H1 (cell line): ENCODE measurements around the gene KRT9. TPM values are rescaled to one million over a fixed set of nuclear protein-coding genes. Genes with fewer than 3 reads are reported as not detected.

Experiments used
- CTCF ChIA-PET: fragments of 300-600 bp; sonication (Branson Sonifier 250); formaldehyde crosslinking; loops from one replicate; lab custom pipeline; 2021; ENCODE audit not compliant: partially characterized antibody; lab: Charles Lee
- POLR2A ChIA-PET: fragments of 300-600 bp; sonication (Branson Sonifier 250); formaldehyde crosslinking; loops from one replicate; lab custom pipeline; 2021; ENCODE audit warnings: inconsistent platforms; ENCODE audit not compliant: partially characterized antibody; lab: Charles Lee
- DNase-seq, 2 experiments: peaks; one replicate each; pipeline versions ENCODE4 v3.0.0 to v3.0.0-alpha.2; 2010 to 2022; ENCODE audit warnings: low spot score in 2 of 2, low read depth in 1 of 2, mixed read lengths in 1 of 2
- FAIRE-seq: peaks from 2 replicates; lab custom pipeline; 2011; peaks lifted over from hg19 to GRCh38; lab: Jason Lieb, UNC
- H2AFZ ChIP-seq: 2 replicates; pipeline ENCODE4 v1.8.1; 2012; ENCODE audit warnings: low read length, inconsistent platforms
- H2AK5ac ChIP-seq: 2 replicates; pipeline ENCODE4 v1.6.1; 2013; ENCODE audit warnings: low read depth, low read length
- H2BK120ac ChIP-seq: replicated peaks from 2 replicates; pipeline ENCODE3; 2013; ENCODE audit warnings: low read depth, low read length, inconsistent platforms
- H2BK12ac ChIP-seq: 2 replicates; pipeline ENCODE4 v1.6.1; 2013; ENCODE audit warnings: low read depth, low read length
- H2BK15ac ChIP-seq: 2 replicates; pipeline ENCODE4 v1.6.1; 2013; ENCODE audit warnings: low read length
- H2BK20ac ChIP-seq: 2 replicates; pipeline ENCODE4 v1.6.1; 2013; ENCODE audit warnings: low read length
- H2BK5ac ChIP-seq: 2 replicates; pipeline ENCODE4 v1.6.1; 2013; ENCODE audit warnings: low read depth, low read length
- H3K14ac ChIP-seq: 2 replicates; pipeline ENCODE4 v1.6.1; 2013; ENCODE audit warnings: inconsistent platforms; ENCODE audit not compliant: insufficient read length
- H3K18ac ChIP-seq: 2 replicates; pipeline ENCODE4 v1.6.1; 2013; ENCODE audit warnings: low read length; ENCODE audit errors: extremely low read depth
- H3K23ac ChIP-seq: 2 replicates; pipeline ENCODE4 v1.6.1; 2013; ENCODE audit warnings: inconsistent platforms; ENCODE audit not compliant: insufficient read length
- H3K23me2 ChIP-seq: 2 replicates; pipeline ENCODE4 v1.6.1; 2013; ENCODE audit warnings: low read depth, low read length
- H3K27ac ChIP-seq: 2 replicates; pipeline ENCODE4 v1.6.1; 2011; ENCODE audit warnings: low read depth, low read length, inconsistent platforms
- H3K27me3 ChIP-seq, 4 experiments: replicated peaks in 1 of 4; 1 replicate in 1 of 4; 2 replicates in 3 of 4; pipeline versions ENCODE4 v1.6.1 to v1.8.1; 2011 to 2013; ENCODE audit warnings: low read length in 3 of 4, mild to moderate bottlenecking in 3 of 4, inconsistent platforms in 2 of 4, mixed read lengths in 2 of 4, moderate library complexity in 1 of 4; ENCODE audit not compliant: control insufficient read depth in 3 of 4, insufficient read depth in 3 of 4; ENCODE audit errors: extremely low read depth in 1 of 4
- H3K36me3 ChIP-seq, 4 experiments: 2 replicates each; pipeline versions ENCODE4 v1.6.1 to v1.8.1; 2011 to 2013; ENCODE audit warnings: mild to moderate bottlenecking in 4 of 4, low read length in 3 of 4, moderate library complexity in 2 of 4, control low read depth in 1 of 4, inconsistent platforms in 1 of 4; ENCODE audit not compliant: insufficient read depth in 4 of 4, control insufficient read depth in 2 of 4
- H3K4ac ChIP-seq: replicated peaks from 2 replicates; pipeline ENCODE3; 2013; ENCODE audit warnings: low read length, low read depth, mixed read lengths, inconsistent platforms; ENCODE audit not compliant: insufficient read length
- H3K4me1 ChIP-seq, 4 experiments: replicated peaks in 1 of 4; 1 replicate in 1 of 4; 2 replicates in 3 of 4; pipeline versions ENCODE4 v1.6.1 to v1.8.1; 2011 to 2013; ENCODE audit warnings: low read length in 3 of 4, inconsistent platforms in 2 of 4, mixed read lengths in 1 of 4; ENCODE audit not compliant: insufficient read depth in 4 of 4, control insufficient read depth in 3 of 4
- H3K4me2 ChIP-seq, 2 experiments: 2 replicates each; pipeline versions ENCODE4 v1.6.1 to v1.8.1; 2011 to 2013; ENCODE audit warnings: low read depth in 2 of 2, low read length in 2 of 2, control low read depth in 1 of 2, inconsistent platforms in 1 of 2, mild to moderate bottlenecking in 1 of 2; ENCODE audit not compliant: insufficient read depth in 1 of 2
- H3K4me3 ChIP-seq, 4 experiments: fragments of 200-600, 300-600 bp in 1 of 4; sonication (generic), shearing (Covaris generic), sonication (Bioruptor Twin) in 1 of 4; 2 replicates each; pipeline versions ENCODE4 v1.5.1 to v1.8.1; 2011 to 2016; ENCODE audit warnings: low read length in 4 of 4, low read depth in 3 of 4, control low read depth in 2 of 4, inconsistent platforms in 2 of 4, mild to moderate bottlenecking in 2 of 4, mixed read lengths in 1 of 4, moderate library complexity in 1 of 4; ENCODE audit not compliant: insufficient read depth in 2 of 4; ENCODE audit errors: extremely low read depth in 1 of 4
- H3K56ac ChIP-seq: replicated peaks from 2 replicates; pipeline ENCODE3; 2013; ENCODE audit warnings: low read depth, mild to moderate bottlenecking, mixed read lengths, low read length, inconsistent platforms; ENCODE audit not compliant: insufficient read length
- H3K79me1 ChIP-seq: 2 replicates; pipeline ENCODE4 v1.6.1; 2013; ENCODE audit warnings: low read depth, low read length, control low read depth
- H3K79me2 ChIP-seq, 2 experiments: 2 replicates each; pipeline versions ENCODE4 v1.6.1 to v1.8.1; 2012 to 2013; ENCODE audit warnings: low read length in 2 of 2, mild to moderate bottlenecking in 2 of 2, inconsistent platforms in 1 of 2; ENCODE audit not compliant: insufficient read depth in 2 of 2, control insufficient read depth in 1 of 2
- H3K9ac ChIP-seq, 4 experiments: replicated peaks in 1 of 4; 1 replicate in 1 of 4; 2 replicates in 3 of 4; pipeline versions ENCODE4 v1.6.1 to v1.8.1; 2011 to 2013; ENCODE audit warnings: low read depth in 3 of 4, low read length in 3 of 4, control low read depth in 2 of 4, mild to moderate bottlenecking in 2 of 4, moderate library complexity in 2 of 4, inconsistent platforms in 1 of 4; ENCODE audit errors: extremely low read depth in 1 of 4
- H3K9me3 ChIP-seq, 2 experiments: 2 replicates each; pipeline versions ENCODE4 v1.6.1 to v1.8.1; 2012 to 2013; ENCODE audit warnings: mild to moderate bottlenecking in 2 of 2, moderate library complexity in 2 of 2, control low read depth in 1 of 2, inconsistent platforms in 1 of 2, low read depth in 1 of 2, low read length in 1 of 2, mixed read lengths in 1 of 2; ENCODE audit not compliant: insufficient read depth in 2 of 2
- H4K20me1 ChIP-seq, 2 experiments: replicated peaks in 1 of 2; 2 replicates each; pipeline versions ENCODE3 to v1.8.1; 2011 to 2013; ENCODE audit warnings: inconsistent platforms in 2 of 2, low read length in 2 of 2, mild to moderate bottlenecking in 1 of 2; ENCODE audit not compliant: insufficient read depth in 2 of 2, control insufficient read depth in 1 of 2
- H4K5ac ChIP-seq: 2 replicates; pipeline ENCODE4 v1.6.1; 2013; ENCODE audit warnings: low read length, low read depth, mixed read lengths, inconsistent platforms; ENCODE audit not compliant: insufficient read length
- H4K8ac ChIP-seq: 2 replicates; pipeline ENCODE4 v1.8.0; 2013; ENCODE audit warnings: mild to moderate bottlenecking, moderate library complexity, low read length, inconsistent platforms; ENCODE audit not compliant: insufficient read depth; ENCODE audit errors: extremely low read depth
- H4K91ac ChIP-seq: replicated peaks from 2 replicates; pipeline ENCODE3; 2013; ENCODE audit warnings: low read length, mixed read lengths, inconsistent platforms; ENCODE audit not compliant: insufficient read length
- JUND ChIP-seq: IDR thresholded peaks from 2 replicates; pipeline ENCODE4 v1.6.1; 2011; ENCODE audit warnings: mild to moderate bottlenecking, improper control_type of control experiment, low read length
- WGBS, 2 experiments: shearing (Covaris generic) in 1 of 2; methylation state at CpG; one replicate each; pipeline versions ENCODE4 v1.1.6 to v1.1.7; 2013 to 2015; ENCODE audit warnings: low lambda C conversion rate in 2 of 2, mixed read lengths in 2 of 2, inconsistent platforms in 1 of 2, low coverage in 1 of 2, missing lambda C conversion rate in 1 of 2; ENCODE audit not compliant: insufficient replicate concordance in 2 of 2, insufficient coverage in 1 of 2, insufficient read length in 1 of 2; ENCODE audit errors: extremely low coverage in 1 of 2, missing lambda C conversion rate in 1 of 2; 5-methylcytosine and 5-hydroxymethylcytosine counted together
- polyA plus RNA-seq, 7 experiments: library from polyadenylated mRNA; depleted of rRNA in 3 of 7; stranded (reverse) in 5 of 7; unstranded in 2 of 7; fragments of >200 nt in 5 of 7; fragments of 200-250 nt in 2 of 7; gene quantifications; 1 replicate in 5 of 7; 2 replicates in 1 of 7; 4 replicates in 1 of 7; pipeline versions ENCODE4 v1.2.1 to v1.2.3, GENCODE V29; 2011 to 2013; ENCODE audit warnings: missing spikeins in 2 of 7, mixed read lengths in 2 of 7
- total RNA-seq: library from RNA; stranded (reverse); fragmentation: NEBNext Ultra II Directional; extraction: Animal tissue kit (Norgen Biotek cat#: 25700); gene quantifications from 2 replicates; pipeline ENCODE4 v1.2.1, GENCODE V29; 2021

KRT9 gene
- total and polyA plus RNA-seq, 2 of the 8 experiments (the other 6 are each of a cell fraction or from before 2014, with no cell fraction given) = not detected

DNA sequence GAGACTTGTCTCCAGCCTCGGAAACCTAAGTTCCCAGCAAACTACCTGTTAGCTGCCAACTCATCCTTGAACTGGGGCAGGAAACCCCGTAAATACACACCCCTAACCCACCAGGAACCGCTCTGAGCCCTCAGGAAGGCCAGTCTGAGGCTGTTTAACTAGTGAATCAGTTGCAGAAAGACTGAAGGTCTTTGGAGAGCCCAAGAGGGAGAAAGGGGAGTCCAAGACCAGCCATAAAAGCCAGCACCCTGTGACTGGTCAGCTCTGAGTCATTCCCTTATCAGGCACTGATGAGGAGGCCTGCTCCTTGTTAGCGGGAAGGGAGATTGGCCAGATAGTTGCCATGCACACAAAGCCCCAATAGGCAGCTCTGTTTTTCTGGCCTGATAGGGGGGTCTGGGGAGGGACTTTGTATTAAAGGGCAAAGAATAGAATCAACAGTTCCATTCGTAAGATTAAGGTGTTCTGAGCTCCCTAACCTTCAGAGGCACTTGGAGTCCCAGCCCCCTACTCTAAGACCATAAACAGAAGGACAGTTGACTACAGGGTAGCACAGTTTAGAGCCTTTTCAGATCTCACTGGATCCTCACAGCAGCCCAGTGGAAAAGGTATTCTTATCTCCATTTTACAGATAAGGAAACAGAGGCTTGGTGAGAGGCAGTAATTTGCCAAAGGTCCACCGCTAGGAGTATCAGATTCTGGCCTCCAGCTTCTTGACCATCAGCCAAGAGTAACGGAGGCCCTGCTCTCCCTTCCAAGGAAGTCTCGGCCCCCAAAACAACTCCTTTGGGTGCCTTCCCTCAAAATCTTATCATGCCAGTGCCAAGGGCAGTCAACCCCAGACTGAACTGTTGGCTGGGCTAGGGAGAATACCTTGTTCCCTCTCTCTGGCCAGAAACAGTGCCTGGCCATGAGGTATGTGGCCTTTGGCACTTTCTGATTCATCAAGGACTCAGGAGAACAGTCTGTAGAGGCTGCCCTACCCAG lies 41.5 kb downstream of the KRT9 start:
- Histone ChIP-seq H3K9me3 (no peaks in the 10 kb centered on the region), H3K4ac (no peak overlapping the region), H3K4me3 (no peak overlapping the region), H2AK5ac (peak overlapping the region; percentile 61; the same call in 1 of the 2 replicates), H3K14ac (no peak overlapping the region), H2BK120ac (no peak overlapping the region), H4K8ac (no peak overlapping the region), H3K18ac (0 out of 2 replicates have a peak overlapping the region, but pooled peaks have one; percentile 19), H2BK15ac (peak overlapping the region; percentile 75), H4K5ac (no peak overlapping the region), H2BK12ac (peak overlapping the region; percentile 95), H2BK5ac (peak overlapping the region; percentile 2; the same call in 1 of the 2 replicates), H2AFZ (no peak overlapping the region), H4K91ac (no peak overlapping the region), H3K9ac (no peak overlapping the region), H3K27ac (no peak overlapping the region), H3K23me2 (peaks cover 6% of the 10 kb centered on the region; the same call in 1 of the 2 replicates), H3K4me1 (peaks cover 2 to 19% (median 10%) of the 10 kb centered on the region in 4 experiments), H3K56ac (no peak overlapping the region), H3K79me2 (peaks cover 0 to 13% of the 10 kb centered on the region in 2 experiments; a peak in 3 of 4 replicates), H3K79me1 (peaks cover 5% of the 10 kb centered on the region; the same call in 1 of the 2 replicates), H4K20me1 (peaks cover 2 to 6% of the 10 kb centered on the region in 2 experiments), H3K27me3 (no peaks in the 10 kb centered on the region), H3K23ac (no peak overlapping the region), H2BK20ac (peak overlapping the region; percentile 87; the same call in 1 of the 2 replicates), H3K36me3 (peaks cover 0 to 7% (median 0%) of the 10 kb centered on the region in 4 experiments; a peak in 1 of 8 replicates), H3K4me2 (no peak overlapping the region)
- POLR2A ChIA-PET = interaction anchor here (0.6 to 11.0 kb wide), 6 partner anchors 12 to 398 kb away, joined by 3 to 293 read pairs (median 22); partner anchors contain the start of genes EIF1 and KRT15
- TF ChIP-seq JUND = no peak
- no peak for DNase-seq
- WGBS, 2 experiments = 83% methylated on average over 8 of the region's 8 CpGs; no CpG with 5 or more reads in 1 of the 2 experiments
- CTCF ChIA-PET = interaction anchor here (0.8 to 7.4 kb wide), 6 partner anchors 18 to 132 kb away, joined by 3 to 79 read pairs (median 6); no protein-coding TSS in a partner anchor
- FAIRE-seq = no peak
